GM19099 (cell line): ENCODE data around the gene SPTBN1.

Experiments used
- POLR2A ChIP-seq: IDR thresholded peaks from 3 replicates; pipeline ENCODE4 v1.6.1; 2011; ENCODE audit warnings: low read depth; ENCODE audit not compliant: insufficient read length; ENCODE audit errors: extremely low read depth

SPTBN1 gene

GRCh38 chr2:54455563-54456361 lies at the start of gene SPTBN1:
SPTBN1 (plus strand) TSS chr2:54456327; CDS start chr2:54526419, 70,092 bp downstream.
- no peak for TF ChIP-seq POLR2A

- no peak for TF ChIP-seq POLR2A
Observed at GRCh38 chr2:54407693-54408092, 48.4 kb upstream of the SPTBN1 start.

GRCh38 chr2:54408288-54408687 lies 47.8 kb upstream of the SPTBN1 start:
- no peak for TF ChIP-seq POLR2A

- no peak for TF ChIP-seq POLR2A
Observed at GRCh38 chr2:54409752-54410151, 46.4 kb upstream of the SPTBN1 start.

GRCh38 chr2:54411801-54412354 lies 44.2 kb upstream of the SPTBN1 start:
- no peak for TF ChIP-seq POLR2A

GRCh38 chr2:54416166-54416813 lies 39.8 kb upstream of the SPTBN1 start:
- no peak for TF ChIP-seq POLR2A

GRCh38 chr2:54416938-54417337 lies 39.2 kb upstream of the SPTBN1 start:
- no peak for TF ChIP-seq POLR2A

GRCh38 chr2:54417577-54417976 lies 38.5 kb upstream of the SPTBN1 start:
- no peak for TF ChIP-seq POLR2A

GRCh38 chr2:54419388-54419787 lies 36.7 kb upstream of the SPTBN1 start:
- no peak for TF ChIP-seq POLR2A

GRCh38 chr2:54419855-54420523 lies 36.1 kb upstream of the SPTBN1 start:
- TF ChIP-seq POLR2A, result no peak

GRCh38 chr2:54420524-54421172 lies 35.5 kb upstream of the SPTBN1 start:
- TF ChIP-seq POLR2A, result no peak

GRCh38 chr2:54422072-54422581 lies 34.0 kb upstream of the SPTBN1 start:
- no peak for TF ChIP-seq POLR2A

- TF ChIP-seq POLR2A, result no peak
Observed at GRCh38 chr2:54423213-54423612, 32.9 kb upstream of the SPTBN1 start.

- no peak for TF ChIP-seq POLR2A
Observed at GRCh38 chr2:54424555-54425163, 31.5 kb upstream of the SPTBN1 start.
